ENCODE measurements around the gene FBXO27. TPM values are rescaled to one million over a fixed set of nuclear protein-coding genes. Genes with fewer than 3 reads are reported as not detected.

The FBXO27 gene
- total and polyA plus RNA-seq, 2 of the 13 experiments (the other 11 are each of a cell fraction or from before 2014, with no cell fraction given): 0.15 to 2.8 TPM

DNA sequence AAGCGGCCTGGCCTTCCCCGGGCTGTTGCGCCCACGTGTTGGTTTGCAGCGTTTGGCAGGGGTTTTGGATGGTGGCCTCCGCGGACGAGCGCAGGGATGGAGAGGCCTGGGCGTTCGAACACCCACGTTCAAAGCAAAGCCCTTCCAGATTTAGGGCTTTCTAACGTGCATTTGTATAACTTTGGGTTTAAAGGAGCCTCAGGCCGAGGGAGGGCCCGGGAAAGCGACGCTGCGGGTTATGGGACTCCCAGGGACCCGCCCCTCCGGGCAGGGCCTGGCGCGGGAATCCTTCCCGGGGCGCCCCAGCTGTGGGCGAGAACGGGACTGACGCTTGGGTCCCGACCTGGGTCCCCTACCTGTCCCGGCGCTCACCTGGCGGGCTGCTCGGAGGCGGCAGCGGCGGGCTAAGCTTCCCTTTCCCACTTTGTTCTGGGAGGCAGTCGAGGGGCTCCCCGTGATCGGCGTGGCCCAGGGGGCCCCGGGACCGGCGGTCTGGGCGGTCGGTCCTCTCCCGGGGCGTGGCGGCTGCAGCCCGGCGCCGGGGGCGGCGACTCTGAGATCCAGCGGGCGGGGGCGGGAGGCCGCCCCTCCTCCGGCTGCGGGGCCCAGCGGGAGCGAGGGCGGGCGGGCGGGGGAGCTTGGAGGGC is 57.0 kb downstream of the FBXO27 start, which contains the start of gene FBXO17 (continued):
- TF ChIP-seq SP4 (CRISPR knock-in tag; IDR thresholded peaks at IDR 0.05) (peak; percentile 8; the same call in 1 of the 2 replicates), HOXA5 (CRISPR knock-in tag; IDR thresholded peaks at IDR 0.05) (peak; percentile 19; the same call in 1 of the 2 replicates), ZNF256 (CRISPR knock-in tag; conservative IDR thresholded peaks at IDR 0.05) (peak; percentile 27; the same call in 1 of the 2 replicates), THRA (CRISPR knock-in tag; IDR thresholded peaks at IDR 0.05; ENCODE audit: borderline replicate concordance) (0 out of 2 replicates have a peak, but pooled peaks have one; percentile 10), NFYC (CRISPR knock-in tag; IDR thresholded peaks at IDR 0.05) (no peak), ZNF883 (CRISPR knock-in tag; IDR thresholded peaks at IDR 0.05; ENCODE audit: not compliant biosample characterization) (no peak), ZNF776 (CRISPR knock-in tag; IDR thresholded peaks at IDR 0.05) (peak; percentile 84; the same call in 1 of the 2 replicates), CBX1 (IDR thresholded peaks at IDR 0.05; ENCODE audit: low read depth) (no peak), ZNF891 (CRISPR knock-in tag; IDR thresholded peaks at IDR 0.05) (peak; percentile 33; the same call in 1 of the 2 replicates), ZNF670 (CRISPR knock-in tag; IDR thresholded peaks at IDR 0.05; ENCODE audit: borderline replicate concordance) (peak; percentile 36; the same call in 1 of the 2 replicates), CC2D1A (CRISPR knock-in tag; IDR thresholded peaks at IDR 0.05) (no peak), ZNF780A (CRISPR knock-in tag; IDR thresholded peaks at IDR 0.05) (0 out of 2 replicates have a peak, but pooled peaks have one; percentile 61), KMT2B (CRISPR knock-in tag; IDR thresholded peaks at IDR 0.05) (peak; percentile 56; the same call in 1 of the 2 replicates), FOXO1 (CRISPR knock-in tag; IDR thresholded peaks at IDR 0.05) (0 out of 2 replicates have a peak, but pooled peaks have one; percentile 8), ZFP36 (IDR thresholded peaks at IDR 0.05; ENCODE audit: borderline replicate concordance, low read depth, low read length, partially characterized antibody) (peak; percentile 82), SALL1 (CRISPR knock-in tag; IDR thresholded peaks at IDR 0.05) (peak; percentile 27; the same call in 1 of the 2 replicates), ZNF781 (CRISPR knock-in tag; IDR thresholded peaks at IDR 0.05; ENCODE audit: borderline replicate concordance, not compliant biosample characterization) (peak; percentile 56), SKI (IDR thresholded peaks at IDR 0.05; ENCODE audit: partially characterized antibody) (no peak), TBL1XR1 (IDR thresholded peaks at IDR 0.05; ENCODE audit: borderline replicate concordance, low read length, partially characterized antibody) (no peak), HCFC1 (IDR thresholded peaks at IDR 0.05; ENCODE audit: low read depth, low read length) (no peak), ZNF709 (CRISPR knock-in tag; IDR thresholded peaks at IDR 0.05) (no peak; the same call in 1 of the 2 replicates), PTBP1 (IDR thresholded peaks at IDR 0.05; ENCODE audit: low read depth, low read length, poor library complexity, severe bottlenecking) (peak; percentile 73), SMAD9 (CRISPR knock-in tag; IDR thresholded peaks at IDR 0.05) (no peak)
- TF ChIP-seq, protein P1, sequence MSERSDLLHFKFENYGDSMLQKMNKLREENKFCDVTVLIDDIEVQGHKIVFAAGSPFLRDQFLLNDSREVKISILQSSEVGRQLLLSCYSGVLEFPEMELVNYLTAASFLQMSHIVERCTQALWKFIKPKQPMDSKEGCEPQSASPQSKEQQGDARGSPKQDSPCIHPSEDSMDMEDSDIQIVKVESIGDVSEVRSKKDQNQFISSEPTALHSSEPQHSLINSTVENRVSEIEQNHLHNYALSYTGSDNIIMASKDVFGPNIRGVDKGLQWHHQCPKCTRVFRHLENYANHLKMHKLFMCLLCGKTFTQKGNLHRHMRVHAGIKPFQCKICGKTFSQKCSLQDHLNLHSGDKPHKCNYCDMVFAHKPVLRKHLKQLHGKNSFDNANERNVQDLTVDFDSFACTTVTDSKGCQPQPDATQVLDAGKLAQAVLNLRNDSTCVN (CRISPR knock-in tag; IDR thresholded peaks at IDR 0.05; ENCODE audit: borderline replicate concordance): peak; percentile 35; the same call in 1 of the 2 replicates
- TF ChIP-seq, protein P2, sequence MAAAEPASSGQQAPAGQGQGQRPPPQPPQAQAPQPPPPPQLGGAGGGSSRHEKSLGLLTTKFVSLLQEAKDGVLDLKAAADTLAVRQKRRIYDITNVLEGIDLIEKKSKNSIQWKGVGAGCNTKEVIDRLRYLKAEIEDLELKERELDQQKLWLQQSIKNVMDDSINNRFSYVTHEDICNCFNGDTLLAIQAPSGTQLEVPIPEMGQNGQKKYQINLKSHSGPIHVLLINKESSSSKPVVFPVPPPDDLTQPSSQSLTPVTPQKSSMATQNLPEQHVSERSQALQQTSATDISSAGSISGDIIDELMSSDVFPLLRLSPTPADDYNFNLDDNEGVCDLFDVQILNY (CRISPR knock-in tag; conservative IDR thresholded peaks at IDR 0.05): 0 out of 2 replicates have a peak, but pooled peaks have one; percentile 27
